Epithelial cell of proximal tubule (primary cell): ENCODE results near the gene DUSP22. TPM values are rescaled to one million over a fixed set of nuclear protein-coding genes. Genes with fewer than 3 reads are reported as not detected.

Experiments
- DNase-seq: peaks from one replicate; pipeline ENCODE4 v3.0.0-alpha.2; 2011; ENCODE audit warnings: low read depth
- H3K4me3 ChIP-seq: 2 replicates; pipeline ENCODE4 v1.5.1; 2011; ENCODE audit warnings: low read depth, mild to moderate bottlenecking, low read length
- total RNA-seq: library from RNA; depleted of rRNA; stranded (reverse); fragments of >200 nt; gene quantifications from 2 replicates; pipeline ENCODE4 v1.2.3, GENCODE V29; 2015
- TF ChIP-seq, protein P1 (sequence below): conservative IDR thresholded peaks from 2 replicates; pipeline ENCODE4 v1.5.1; 2012; ENCODE audit warnings: low read depth, mild to moderate bottlenecking, low read length

DUSP22 gene
- total RNA-seq, 1 donor from 2014 or later, result 25.3 TPM

DNA sequence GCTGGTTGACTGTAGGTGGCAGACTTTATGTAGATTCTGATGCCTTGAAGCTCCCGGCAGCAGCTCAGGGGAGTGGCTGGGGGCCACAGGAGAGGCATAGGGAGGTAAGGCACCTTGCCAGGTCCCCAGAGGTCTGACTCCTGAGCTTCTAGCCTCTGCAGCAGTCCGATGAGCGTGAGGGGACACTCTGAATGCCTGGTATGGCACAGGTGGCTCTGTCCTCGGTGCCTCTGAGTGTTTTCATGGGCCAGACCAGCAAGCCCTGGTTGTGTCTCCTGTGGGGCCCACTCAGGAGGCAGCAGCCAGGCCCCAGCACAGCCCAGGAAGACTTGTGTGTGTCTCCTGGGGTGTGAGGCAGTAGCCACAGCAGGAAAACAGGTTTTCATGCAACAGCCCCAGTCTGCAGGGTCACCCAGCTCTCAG is 59.6 kb downstream of the DUSP22 start:
- no peak overlapping the region for H3K4me3 ChIP-seq
- no peak for DNase-seq
- TF ChIP-seq, protein P1, sequence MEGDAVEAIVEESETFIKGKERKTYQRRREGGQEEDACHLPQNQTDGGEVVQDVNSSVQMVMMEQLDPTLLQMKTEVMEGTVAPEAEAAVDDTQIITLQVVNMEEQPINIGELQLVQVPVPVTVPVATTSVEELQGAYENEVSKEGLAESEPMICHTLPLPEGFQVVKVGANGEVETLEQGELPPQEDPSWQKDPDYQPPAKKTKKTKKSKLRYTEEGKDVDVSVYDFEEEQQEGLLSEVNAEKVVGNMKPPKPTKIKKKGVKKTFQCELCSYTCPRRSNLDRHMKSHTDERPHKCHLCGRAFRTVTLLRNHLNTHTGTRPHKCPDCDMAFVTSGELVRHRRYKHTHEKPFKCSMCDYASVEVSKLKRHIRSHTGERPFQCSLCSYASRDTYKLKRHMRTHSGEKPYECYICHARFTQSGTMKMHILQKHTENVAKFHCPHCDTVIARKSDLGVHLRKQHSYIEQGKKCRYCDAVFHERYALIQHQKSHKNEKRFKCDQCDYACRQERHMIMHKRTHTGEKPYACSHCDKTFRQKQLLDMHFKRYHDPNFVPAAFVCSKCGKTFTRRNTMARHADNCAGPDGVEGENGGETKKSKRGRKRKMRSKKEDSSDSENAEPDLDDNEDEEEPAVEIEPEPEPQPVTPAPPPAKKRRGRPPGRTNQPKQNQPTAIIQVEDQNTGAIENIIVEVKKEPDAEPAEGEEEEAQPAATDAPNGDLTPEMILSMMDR, result no peak

DNA sequence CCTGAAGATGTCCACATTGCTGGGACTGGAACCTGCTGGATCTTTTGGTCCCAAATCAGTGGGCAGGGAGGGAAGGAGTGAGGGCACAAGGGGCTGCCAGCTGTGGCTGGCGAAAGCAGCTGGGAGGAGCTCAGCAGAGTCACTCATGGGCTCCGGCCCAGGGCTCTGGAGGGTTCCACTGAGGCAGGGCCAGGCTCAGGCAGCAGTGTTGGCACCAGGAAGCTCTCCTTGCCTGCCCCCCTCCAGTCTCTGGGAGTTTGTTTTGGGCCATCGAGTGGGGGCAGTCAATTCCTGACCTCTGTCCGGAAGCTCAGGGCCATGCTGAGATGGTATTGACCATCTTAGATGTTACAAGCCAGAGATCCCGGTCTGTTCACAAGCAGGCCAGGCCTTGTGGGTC is 60.2 kb downstream of the DUSP22 start:
- TF ChIP-seq, protein P1, result no peak
- H3K4me3 ChIP-seq, result no peak overlapping the region
- no peak for DNase-seq

DNA sequence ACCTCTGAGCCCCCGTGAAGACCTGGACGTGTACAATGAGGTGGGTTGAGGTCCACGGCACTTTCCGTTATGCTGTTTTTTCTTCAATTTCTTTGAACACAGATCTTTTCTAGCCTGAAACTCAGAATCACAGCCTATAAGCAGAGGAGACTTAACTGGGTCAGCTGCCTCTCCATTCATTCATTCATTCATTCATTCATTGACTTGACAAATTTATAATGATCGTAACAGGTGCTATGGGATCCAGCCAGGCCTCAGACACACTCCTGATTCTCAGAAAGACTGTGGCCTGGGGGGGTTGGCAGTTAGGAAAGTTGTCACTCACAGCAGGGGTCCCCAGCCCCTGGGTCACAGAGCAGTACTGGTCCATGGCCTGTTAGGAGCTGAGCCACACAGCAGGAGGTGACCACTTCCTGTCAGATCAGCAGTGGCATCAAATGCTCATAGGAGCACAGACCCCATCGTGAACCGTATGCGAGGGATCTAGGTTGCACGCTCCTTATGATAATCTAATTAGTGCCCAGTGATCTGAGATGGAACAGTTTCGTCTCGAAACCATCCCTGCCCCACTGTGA is 60.7 kb downstream of the DUSP22 start:
- no peak overlapping the region for H3K4me3 ChIP-seq
- TF ChIP-seq, protein P1, result no peak
- DNase-seq, result no peak

DNA sequence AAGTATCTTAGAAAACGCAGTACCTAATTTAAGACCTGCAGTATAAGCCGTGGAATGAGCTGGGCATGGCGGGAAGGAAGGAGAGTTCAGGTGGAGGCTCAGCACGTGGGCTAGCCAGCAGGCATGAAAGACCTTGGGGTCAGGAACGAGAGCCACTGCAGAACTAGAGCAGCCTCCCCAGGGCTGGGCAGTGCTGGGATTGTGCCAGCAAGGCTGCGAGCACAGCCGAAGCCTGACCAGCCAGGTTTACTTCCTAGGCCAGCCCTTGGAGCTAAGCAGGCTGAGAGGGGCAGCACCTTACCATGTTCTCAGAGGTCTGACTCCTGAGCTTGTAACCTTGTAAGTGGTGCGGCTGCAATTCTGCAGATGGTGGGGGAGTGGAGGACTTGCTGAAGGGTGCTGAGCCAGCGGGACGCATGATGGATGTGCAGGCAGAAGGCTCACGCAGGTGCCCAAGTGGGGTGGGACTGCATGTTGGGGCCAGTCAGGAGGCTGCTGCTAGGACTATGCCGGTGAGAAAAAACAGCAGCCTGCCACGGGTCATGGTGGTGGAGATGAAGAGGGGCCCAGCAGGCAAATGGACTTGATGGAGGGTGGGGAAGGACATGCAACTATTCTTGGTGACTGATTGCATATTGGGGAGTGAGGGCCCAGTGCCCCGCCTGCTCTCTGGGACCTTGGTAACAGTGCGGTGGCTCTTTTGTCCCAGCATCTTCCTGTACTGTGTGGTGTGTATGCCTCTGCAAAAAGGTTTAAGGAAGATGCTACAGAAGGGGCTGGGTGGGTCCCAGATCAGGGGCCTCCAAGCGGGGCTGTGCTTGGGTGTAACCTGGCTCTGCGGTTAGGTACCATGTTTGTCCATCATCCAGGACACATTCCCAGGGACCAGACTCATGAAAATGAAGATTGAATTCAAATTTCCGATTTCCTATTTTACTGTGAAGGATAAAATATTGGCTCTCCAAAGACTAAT is 61.6 kb downstream of the DUSP22 start:
- DNase-seq, result no peak
- TF ChIP-seq, protein P1, result no peak

DNA sequence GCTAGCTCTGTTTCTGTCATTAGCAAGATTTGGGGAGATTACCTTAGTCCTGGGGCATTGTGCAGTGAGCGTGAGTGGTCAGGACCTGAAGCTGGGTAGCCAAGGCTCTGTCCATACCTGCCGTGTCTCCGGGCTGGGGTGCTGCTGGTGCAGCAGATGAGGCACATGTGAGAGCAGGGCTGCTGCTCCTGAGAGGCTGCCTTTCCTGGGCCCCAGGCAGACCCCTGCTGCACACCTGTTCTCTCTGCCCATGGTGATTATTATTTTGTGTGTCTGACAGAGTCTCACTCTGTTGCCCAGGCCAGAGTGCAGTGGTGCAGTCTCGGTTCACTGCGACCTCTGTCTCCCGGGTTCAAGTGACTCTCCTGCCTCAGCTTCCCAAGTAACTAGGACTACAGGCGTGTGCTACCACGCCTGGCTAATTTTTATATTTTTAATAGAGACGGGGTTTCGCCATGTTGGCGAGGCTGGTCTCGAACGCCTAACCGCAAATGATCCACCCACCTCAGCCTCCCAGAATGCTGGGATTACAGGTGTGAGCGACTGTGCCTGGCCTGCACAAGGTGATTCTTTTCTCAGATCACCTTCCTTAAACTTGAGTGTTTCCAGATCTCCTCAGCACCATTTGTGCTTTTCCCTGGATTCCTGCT is 62.5 kb downstream of the DUSP22 start:
- TF ChIP-seq, protein P1, result no peak
- no peak for DNase-seq
- no peak overlapping the region for H3K4me3 ChIP-seq

More for the DNA sequence above, 61.6 kb downstream of the DUSP22 start:
- H3K4me3 ChIP-seq, result no peak overlapping the region

DNA sequence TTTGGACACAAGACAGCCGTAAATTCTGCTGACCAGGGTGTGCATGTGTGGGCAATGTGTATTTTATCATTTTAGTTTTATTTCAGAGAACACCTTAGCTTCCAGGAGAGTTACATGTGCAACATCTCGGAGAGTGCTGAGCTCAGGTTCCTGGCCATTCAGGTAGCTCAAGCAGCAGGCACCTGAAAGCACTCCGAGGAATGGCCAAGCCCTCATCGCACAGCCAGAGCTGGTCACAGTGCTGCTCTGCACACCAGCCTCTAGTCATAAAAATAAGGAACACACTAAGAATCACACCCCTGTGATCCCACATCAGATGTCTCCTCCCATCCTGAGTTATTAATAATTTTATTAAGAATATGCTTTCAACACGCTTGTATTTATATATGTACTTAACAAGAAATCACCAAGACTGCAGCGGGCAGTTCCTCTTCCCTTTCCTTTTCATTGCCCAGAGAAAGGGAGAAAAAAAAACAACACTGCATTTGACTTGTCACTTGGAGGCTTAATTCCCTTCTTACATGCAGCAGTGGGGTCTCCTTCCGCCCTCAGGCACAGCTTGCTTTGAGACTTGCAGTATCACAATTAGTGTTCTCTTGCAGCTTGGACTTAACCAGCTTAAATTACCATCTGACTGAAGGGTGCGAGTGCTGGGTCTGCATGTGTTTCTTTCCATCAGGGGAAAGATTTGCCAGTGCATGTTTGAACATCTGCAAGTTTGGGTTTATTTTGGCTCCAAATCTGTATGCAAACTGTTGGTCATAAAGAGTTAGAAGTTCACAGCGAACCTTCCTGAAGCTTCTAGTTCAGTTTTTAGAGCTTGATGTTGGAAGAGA is 63.3 kb downstream of the DUSP22 start:
- DNase-seq, result no peak
- TF ChIP-seq, protein P1, result no peak
- no peak overlapping the region for H3K4me3 ChIP-seq
